K562 (cell line): ENCODE measurements around the gene CTDSPL.

Source experiments
- RB1 ChIP-seq: fragments of 450-650 bp; IDR thresholded peaks from 2 replicates; pipeline ENCODE4 v1.6.1; 2017; ENCODE audit warnings: low read depth, mild to moderate bottlenecking
- U2AF2 ChIP-seq: fragments of 200-400 bp; formaldehyde crosslinking; optimal IDR thresholded peaks from 2 replicates; pipeline ENCODE3; 2017; ENCODE audit warnings: low read depth, mild to moderate bottlenecking, low read length

DNA sequence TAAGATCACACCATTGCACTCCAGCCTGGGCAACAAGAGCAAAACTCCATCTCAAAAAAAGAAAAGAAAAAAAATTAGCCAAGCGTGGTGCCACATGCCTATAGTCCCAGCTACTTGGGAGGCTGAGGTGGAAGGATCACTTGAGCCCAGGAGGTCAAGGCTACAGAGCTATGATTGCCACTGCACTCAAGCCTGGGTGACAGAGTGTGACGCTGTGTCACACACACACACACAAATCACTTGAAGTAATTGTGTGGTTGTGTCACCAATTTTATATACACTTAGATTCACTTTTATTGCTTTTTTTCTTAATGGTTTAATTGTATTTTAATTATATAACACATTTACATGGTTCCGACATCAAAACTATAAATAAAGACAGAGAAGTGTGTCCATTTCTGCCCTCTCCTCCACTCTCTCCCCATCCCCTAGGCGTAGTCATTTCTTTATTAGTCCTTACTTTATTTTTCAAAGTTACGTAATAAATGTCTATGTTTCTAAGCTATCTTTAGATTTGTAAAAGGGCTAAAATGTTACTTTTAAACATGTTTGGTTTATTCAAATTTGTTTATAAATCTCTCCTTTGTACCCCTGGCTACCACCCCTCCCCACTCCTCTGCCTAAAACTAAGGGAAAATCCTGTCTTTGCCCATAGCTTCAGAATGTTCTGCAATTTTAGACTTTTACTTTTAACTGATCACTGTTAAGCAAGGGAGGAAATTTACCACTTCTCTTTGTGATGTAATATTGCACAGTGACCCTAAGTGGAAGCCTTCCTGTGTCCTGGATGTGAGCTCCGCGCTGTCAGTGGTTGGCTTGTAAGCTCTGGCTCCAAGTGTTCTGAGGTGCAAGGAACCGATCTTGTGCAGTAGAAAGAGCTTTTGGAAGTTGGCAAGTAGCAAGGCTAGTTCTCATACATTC is 118.1 kb downstream of the CTDSPL start:
- TF ChIP-seq U2AF2 (no peak), RB1 (no peak)
